Neural crest cell (in vitro differentiated cells): ENCODE results near the gene ADAMTS2. TPM values are rescaled to one million over a fixed set of nuclear protein-coding genes. Genes with fewer than 3 reads are reported as not detected.

Experiments
- DNase-seq: peaks from one replicate; pipeline ENCODE4 v3.0.0; 2021; ENCODE audit warnings: low read depth, mixed read lengths, low spot score
- H3K27ac Mint-ChIP-seq: one replicate; pipeline ENCODE4 v1.8.0; 2021; ENCODE audit warnings: mild to moderate bottlenecking, mixed read lengths; ENCODE audit not compliant: unreplicated experiment
- H3K27me3 Mint-ChIP-seq: 2 replicates; pipeline ENCODE4 v1.8.0; 2021; ENCODE audit warnings: low read depth, mild to moderate bottlenecking, mixed read lengths
- H3K36me3 Mint-ChIP-seq: 2 replicates; pipeline ENCODE4 v1.8.0; 2021; ENCODE audit warnings: low read depth, mild to moderate bottlenecking, mixed read lengths
- H3K4me1 Mint-ChIP-seq: 2 replicates; pipeline ENCODE4 v1.8.0; 2021; ENCODE audit warnings: mixed read lengths
- H3K4me3 Mint-ChIP-seq: one replicate; pipeline ENCODE4 v1.8.0; 2021; ENCODE audit warnings: mild to moderate bottlenecking, mixed read lengths
- H3K9me3 Mint-ChIP-seq: 2 replicates; pipeline ENCODE4 v1.8.0; 2021; ENCODE audit warnings: mixed read lengths
- total RNA-seq: library from RNA; stranded (reverse); gene quantifications from 2 replicates; pipeline ENCODE4 v1.2.1, GENCODE V29; 2021
- TF ChIP-seq, protein P1 (sequence below): fragments of 200-600 bp; sonication (generic); conservative IDR thresholded peaks from 2 replicates; pipeline ENCODE4 v1.5.0; 2021; ENCODE audit warnings: antibody characterized with exemption, mild to moderate bottlenecking

Gene ADAMTS2
- total RNA-seq, 1 donor from 2014 or later, result 1.5 TPM

DNA sequence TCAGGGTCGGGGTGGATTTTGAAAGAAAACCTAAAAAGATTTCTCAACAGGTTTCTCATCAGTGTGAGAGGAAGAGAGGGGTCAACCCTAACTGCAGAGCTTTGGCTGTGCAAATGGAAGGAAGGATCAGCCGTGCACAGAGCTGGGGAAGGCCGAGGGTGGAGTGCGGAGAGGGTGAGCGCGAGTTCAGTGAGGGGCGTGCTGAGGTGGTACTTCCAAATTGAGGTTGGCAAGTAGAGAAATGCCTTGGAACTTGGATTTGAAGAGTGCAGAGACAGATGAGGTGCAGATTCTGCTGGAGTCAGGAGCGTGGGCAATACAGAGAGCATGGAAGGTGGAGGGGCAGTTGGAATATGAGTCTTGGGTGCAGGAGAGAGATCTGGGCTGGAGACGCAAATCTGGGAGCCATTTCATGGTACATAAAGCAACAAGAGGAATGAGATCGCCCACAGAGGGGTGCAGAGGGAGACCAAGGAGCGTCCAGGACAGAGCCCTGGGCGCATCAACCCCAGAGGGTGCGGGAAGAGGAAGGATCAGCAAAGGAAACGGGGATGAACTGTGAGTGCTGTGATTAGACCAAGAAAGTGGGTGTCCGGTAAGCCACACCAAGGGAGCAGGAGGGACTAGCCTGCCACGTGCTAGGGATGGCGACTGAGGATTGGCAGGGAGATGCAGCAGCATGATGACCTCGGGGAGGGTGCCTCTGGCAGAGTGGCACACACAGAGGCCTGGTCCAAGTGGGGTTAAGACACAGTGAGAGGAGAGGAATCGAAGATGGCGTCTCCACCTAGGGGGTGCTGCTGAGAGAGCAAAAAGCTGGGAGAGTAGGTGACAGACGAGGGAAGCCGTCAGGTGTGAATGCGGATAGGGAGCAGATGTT, 105.8 kb downstream of the ADAMTS2 start:
- no peak for DNase-seq
- H3K27me3 Mint-ChIP-seq, result no peaks in the 10 kb centered on the region

DNA sequence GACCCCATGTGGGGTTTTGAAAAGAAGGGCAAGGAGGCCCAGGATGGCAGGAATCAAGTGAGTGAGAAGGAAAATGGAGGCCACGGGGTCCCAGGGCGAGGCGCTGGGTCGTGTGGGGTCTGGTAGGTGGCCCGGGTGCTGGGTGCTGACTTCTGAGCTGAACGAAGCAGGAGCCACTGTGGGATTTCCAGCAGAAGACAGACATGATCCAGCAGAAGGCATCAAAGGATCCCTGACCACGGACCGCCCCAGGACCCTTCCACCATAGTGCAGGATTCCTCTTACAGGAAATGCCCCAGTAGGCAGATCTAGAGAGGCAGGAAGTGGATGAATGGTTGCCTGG, 106.7 kb downstream of the ADAMTS2 start:
- Mint-ChIP-seq H3K9me3 (peaks cover 3% of the 10 kb centered on the region), H3K27me3 (no peaks in the 10 kb centered on the region), H3K4me1 (peaks cover 14% of the 10 kb centered on the region), H3K27ac (peak overlapping the region; percentile 67), H3K36me3 (peaks cover 3% of the 10 kb centered on the region), H3K4me3 (no peak overlapping the region)
- DNase-seq, result no peak
- TF ChIP-seq, protein P1, sequence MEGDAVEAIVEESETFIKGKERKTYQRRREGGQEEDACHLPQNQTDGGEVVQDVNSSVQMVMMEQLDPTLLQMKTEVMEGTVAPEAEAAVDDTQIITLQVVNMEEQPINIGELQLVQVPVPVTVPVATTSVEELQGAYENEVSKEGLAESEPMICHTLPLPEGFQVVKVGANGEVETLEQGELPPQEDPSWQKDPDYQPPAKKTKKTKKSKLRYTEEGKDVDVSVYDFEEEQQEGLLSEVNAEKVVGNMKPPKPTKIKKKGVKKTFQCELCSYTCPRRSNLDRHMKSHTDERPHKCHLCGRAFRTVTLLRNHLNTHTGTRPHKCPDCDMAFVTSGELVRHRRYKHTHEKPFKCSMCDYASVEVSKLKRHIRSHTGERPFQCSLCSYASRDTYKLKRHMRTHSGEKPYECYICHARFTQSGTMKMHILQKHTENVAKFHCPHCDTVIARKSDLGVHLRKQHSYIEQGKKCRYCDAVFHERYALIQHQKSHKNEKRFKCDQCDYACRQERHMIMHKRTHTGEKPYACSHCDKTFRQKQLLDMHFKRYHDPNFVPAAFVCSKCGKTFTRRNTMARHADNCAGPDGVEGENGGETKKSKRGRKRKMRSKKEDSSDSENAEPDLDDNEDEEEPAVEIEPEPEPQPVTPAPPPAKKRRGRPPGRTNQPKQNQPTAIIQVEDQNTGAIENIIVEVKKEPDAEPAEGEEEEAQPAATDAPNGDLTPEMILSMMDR, result no peak

More for the DNA sequence above, 105.8 kb downstream of the ADAMTS2 start:
- peaks cover 22% of the 10 kb centered on the region for H3K4me1 Mint-ChIP-seq
- peak overlapping the region; percentile 43 for H3K27ac Mint-ChIP-seq
- H3K4me3 Mint-ChIP-seq, result no peak overlapping the region
- peaks cover 3% of the 10 kb centered on the region for H3K36me3 Mint-ChIP-seq
- TF ChIP-seq, protein P1, result no peak
- H3K9me3 Mint-ChIP-seq, result peaks cover 3% of the 10 kb centered on the region

DNA sequence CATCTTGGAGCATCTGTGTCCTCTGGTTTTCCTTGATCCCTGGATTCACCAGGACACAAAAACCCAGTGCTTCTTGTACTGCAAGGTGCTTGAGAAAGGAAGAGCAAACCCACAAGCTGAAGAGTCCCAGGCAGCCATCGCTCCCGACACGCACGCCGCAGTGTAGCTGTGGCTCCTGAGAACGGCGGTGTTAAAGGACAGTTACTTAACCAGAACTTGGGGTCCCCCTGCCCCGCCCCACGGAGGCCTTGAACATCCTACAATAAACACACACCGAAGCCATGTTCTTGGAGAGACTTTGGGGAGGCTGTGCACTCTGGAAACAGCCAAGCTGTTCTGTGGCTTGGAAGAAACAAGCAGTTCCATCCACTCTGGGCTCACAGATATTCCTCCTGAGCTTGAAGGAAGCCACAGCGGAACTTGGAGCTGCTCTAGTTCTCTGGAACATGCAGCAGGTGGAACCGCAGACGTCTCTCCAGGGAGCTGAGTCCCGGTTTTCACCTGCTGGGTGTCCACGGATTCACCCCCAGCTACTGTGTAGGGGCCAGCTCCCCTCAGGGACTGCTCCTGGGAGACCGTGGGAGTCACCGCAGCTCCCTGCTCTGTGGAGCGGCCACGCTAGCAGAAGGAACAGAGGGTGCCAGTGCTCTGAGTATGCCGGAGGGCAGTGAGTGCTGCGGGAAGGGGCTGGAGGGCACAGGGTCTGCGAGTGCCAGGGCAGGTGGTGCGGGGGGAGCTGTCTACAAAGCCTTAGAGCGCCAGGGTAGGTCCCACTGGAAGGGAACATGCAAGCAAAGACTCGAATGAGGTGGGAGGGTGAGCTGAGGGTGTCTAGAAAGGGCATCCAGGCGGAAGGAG, 107.3 kb downstream of the ADAMTS2 start:
- Mint-ChIP-seq H3K27ac (peak overlapping the region; percentile 67), H3K4me3 (no peak overlapping the region), H3K4me1 (peaks cover 8% of the 10 kb centered on the region), H3K36me3 (peaks cover 3% of the 10 kb centered on the region), H3K27me3 (no peaks in the 10 kb centered on the region), H3K9me3 (peaks cover 3% of the 10 kb centered on the region)
- no peak for DNase-seq
- TF ChIP-seq, protein P1, result no peak

DNA sequence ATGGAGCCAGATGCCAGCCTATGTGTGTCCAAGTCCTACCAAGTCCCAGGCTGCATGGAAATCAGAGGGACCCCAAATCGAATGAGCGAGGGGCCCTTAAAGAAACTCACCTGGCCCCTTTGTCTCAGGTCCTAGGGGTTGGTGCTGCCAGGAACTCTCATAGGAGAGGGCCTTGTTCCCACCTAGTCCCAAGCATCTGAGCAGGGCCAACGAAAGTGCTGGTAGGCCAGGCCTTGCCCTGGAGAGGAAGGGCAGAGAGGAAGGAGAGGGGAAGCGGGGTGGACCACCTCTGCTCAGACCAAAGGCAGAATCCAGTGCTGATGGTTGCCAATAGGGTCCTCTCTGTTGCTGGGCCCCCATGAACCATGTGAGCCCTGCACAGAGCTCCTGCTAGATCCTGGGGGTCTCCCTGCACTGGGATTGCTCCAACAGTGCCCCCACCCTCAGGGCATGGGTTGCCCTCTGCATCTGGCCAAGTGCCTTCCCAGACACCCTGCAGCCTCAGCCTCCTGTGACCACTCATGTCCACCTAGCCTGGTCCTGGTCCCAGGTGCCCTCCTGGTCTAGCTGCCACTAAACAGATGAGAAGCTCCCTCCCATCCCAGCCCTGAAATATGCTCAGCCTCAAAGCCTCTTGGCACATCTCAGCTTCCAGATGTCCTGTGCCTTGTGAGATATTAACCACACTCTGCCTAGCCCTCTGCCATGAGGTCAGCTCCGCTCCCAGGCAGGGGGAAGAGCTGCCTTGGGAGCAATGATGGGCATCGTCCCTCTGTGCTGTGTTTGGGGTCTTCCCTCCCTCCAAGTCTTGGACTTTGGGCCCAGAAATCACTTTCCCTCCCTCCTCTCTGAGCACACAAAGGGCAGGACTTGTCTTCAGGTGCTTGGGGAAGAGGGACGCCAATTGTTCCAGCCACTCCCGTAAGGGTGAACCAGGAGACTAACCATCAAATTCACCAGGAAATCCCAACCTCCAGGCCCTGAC, 109.6 kb downstream of the ADAMTS2 start:
- Mint-ChIP-seq H3K4me1 (no peaks in the 10 kb centered on the region), H3K36me3 (peaks cover 3% of the 10 kb centered on the region), H3K4me3 (no peak overlapping the region), H3K9me3 (peaks cover 3% of the 10 kb centered on the region), H3K27me3 (no peaks in the 10 kb centered on the region), H3K27ac (no peak overlapping the region)
- TF ChIP-seq, protein P1, result no peak
- no peak for DNase-seq
